ENCODE measurements around the gene ANKS6. TPM values are rescaled to one million over a fixed set of nuclear protein-coding genes. Genes with fewer than 3 reads are reported as not detected.

ANKS6 gene
- total and polyA plus RNA-seq, 10 donors, result 4.9 to 9.4 (median 7.0) TPM

GRCh38 chr9:98771209-98771874 lies 25.0 kb downstream of the ANKS6 start:
- no peaks in the 10 kb centered on the region for H3K9me3 ChIP-seq
- H3K27me3 ChIP-seq (replicated peaks in 1 of 7), result no peaks in the 10 kb centered on the region
- no peak for DNase-seq
- 91 to 97% (median 94%) methylated on average over 15 of the region's 15 CpGs for WGBS, 5 donors
- intact Hi-C loops (cut with DNase I; ENCODE audit: low total_unique reads), result no loop called here
- H3K4me1 ChIP-seq, result no peaks in the 10 kb centered on the region
- H3K36me3 ChIP-seq, result peaks cover 0 to 77% (median 38%) of the 10 kb centered on the region in 6 donors
- no peak for TF ChIP-seq CTCF (IDR thresholded peaks at IDR 0.05 in 8 of 11, conservative IDR thresholded peaks at IDR 0.05 in 3 of 11)
- no peak for TF ChIP-seq POLR2A (IDR thresholded peaks at IDR 0.05)
- TF ChIP-seq POLR2AphosphoS5 (IDR thresholded peaks at IDR 0.05), result no peak
- no peak overlapping the region for H3K27ac ChIP-seq
- no peak overlapping the region for H3K4me3 ChIP-seq

GRCh38 chr9:98770717-98771116 lies 25.6 kb downstream of the ANKS6 start:
- Histone ChIP-seq H3K9me3 (no peaks in the 10 kb centered on the region), H3K27me3 (replicated peaks in 1 of 7) (no peaks in the 10 kb centered on the region), H3K36me3 (peaks cover 0 to 79% (median 38%) of the 10 kb centered on the region in 6 donors), H3K4me3 (no peak overlapping the region), H3K27ac (no peak overlapping the region), H3K4me1 (no peaks in the 10 kb centered on the region)
- WGBS, 5 donors, result 92 to 98% (median 97%) methylated on average over 10 of the region's 10 CpGs
- TF ChIP-seq POLR2A (IDR thresholded peaks at IDR 0.05), result no peak
- no peak for TF ChIP-seq POLR2AphosphoS5 (IDR thresholded peaks at IDR 0.05)
- no peak for TF ChIP-seq CTCF (IDR thresholded peaks at IDR 0.05 in 8 of 11, conservative IDR thresholded peaks at IDR 0.05 in 3 of 11)
- intact Hi-C loops (cut with DNase I; ENCODE audit: low total_unique reads), result no loop called here
- no peak for DNase-seq

GRCh38 chr9:98768344-98768743 lies 28.0 kb downstream of the ANKS6 start:
- Histone ChIP-seq H3K9me3 (peaks cover 0 to 12% (median 10%) of the 10 kb centered on the region in 8 donors), H3K27me3 (replicated peaks in 1 of 7) (no peaks in the 10 kb centered on the region), H3K36me3 (peaks cover 0 to 76% (median 39%) of the 10 kb centered on the region in 6 donors), H3K4me3 (no peak overlapping the region), H3K27ac (no peak overlapping the region), H3K4me1 (no peaks in the 10 kb centered on the region)
- no peak for DNase-seq
- intact Hi-C loops (cut with DNase I; ENCODE audit: low total_unique reads), result no loop called here
- no peak for TF ChIP-seq POLR2A (IDR thresholded peaks at IDR 0.05)
- 92 to 98% (median 96%) methylated on average over 7 to 9 of the region's 9 CpGs for WGBS, 5 donors

- Histone ChIP-seq H3K27ac (no peak overlapping the region), H3K36me3 (peaks cover 0 to 72% (median 36%) of the 10 kb centered on the region in 6 donors), H3K4me3 (no peak overlapping the region), H3K27me3 (replicated peaks in 1 of 7) (no peaks in the 10 kb centered on the region), H3K4me1 (no peaks in the 10 kb centered on the region), H3K9me3 (peaks cover 0 to 12% (median 10%) of the 10 kb centered on the region in 8 donors)
- 88 to 97% (median 96%) methylated on average over 6 to 7 of the region's 7 CpGs for WGBS, 5 donors
- TF ChIP-seq POLR2AphosphoS5 (IDR thresholded peaks at IDR 0.05) (no peak), POLR2A (IDR thresholded peaks at IDR 0.05) (no peak), CTCF (IDR thresholded peaks at IDR 0.05 in 8 of 11, conservative IDR thresholded peaks at IDR 0.05 in 3 of 11) (no peak)
- intact Hi-C loops (cut with DNase I; ENCODE audit: low total_unique reads), result no loop called here
- no peak for DNase-seq
Observed at GRCh38 chr9:98767915-98768314, 28.4 kb downstream of the ANKS6 start.

Measured in spleen (tissue), 11 donors.